ENCODE data around the gene WFS1. TPM values are rescaled to one million over a fixed set of nuclear protein-coding genes. Genes with fewer than 3 reads are reported as not detected.

Gene WFS1
- total and polyA plus RNA-seq, 2 of the 8 experiments (the other 6 are each of a cell fraction or from before 2014, with no cell fraction given): 29.1 to 43.1 TPM

DNA sequence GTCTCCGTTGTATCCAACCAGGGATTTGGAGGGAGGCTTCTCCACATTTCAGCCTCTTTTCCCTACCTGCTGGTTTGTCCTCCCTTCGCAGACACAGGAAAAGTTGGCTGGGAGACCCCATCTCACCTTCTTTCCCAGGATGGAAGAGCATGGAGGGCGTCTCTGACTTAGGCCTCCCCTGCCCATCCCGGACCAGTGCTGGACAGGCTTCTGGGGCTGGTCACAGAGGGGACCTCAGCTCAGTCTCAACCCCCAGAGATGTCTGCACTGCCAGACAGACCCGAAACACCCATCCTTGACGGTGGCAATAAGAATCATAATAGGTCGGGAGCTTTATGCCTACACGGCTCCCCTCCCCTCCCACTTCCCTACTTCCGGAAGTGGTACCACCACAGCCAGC, 1.6 kb downstream of the WFS1 start:
- peaks cover 6% of the 10 kb centered on the region; the same call in 1 of the 2 replicates for H3K23me2 ChIP-seq (ENCODE audit: low read depth, low read length)
- no peak for TF ChIP-seq SIN3A (conservative IDR thresholded peaks at IDR 0.05 in 1 of 2, IDR thresholded peaks at IDR 0.05 in 1 of 2; ENCODE audit: low read depth in 1 of 2, low read length in 2 of 2)
- no peak for TF ChIP-seq EZH2 (IDR thresholded peaks at IDR 0.05; ENCODE audit: low read depth, low read length, severe bottlenecking)
- no peak for TF ChIP-seq EGR1 (IDR thresholded peaks at IDR 0.05; ENCODE audit: borderline replicate concordance, low read depth, low read length)
- no peak for TF ChIP-seq SRF (IDR thresholded peaks at IDR 0.05; ENCODE audit: low read depth, low read length)
- no peak for TF ChIP-seq BACH1 (IDR thresholded peaks at IDR 0.05; ENCODE audit: low read length)
- no peak for TF ChIP-seq ZNF274 (IDR thresholded peaks at IDR 0.05; ENCODE audit: borderline replicate concordance, extremely low read depth, low read length)
- no peak for TF ChIP-seq MAFK (IDR thresholded peaks at IDR 0.05; ENCODE audit: low read depth, low read length)
- TF ChIP-seq EP300 (IDR thresholded peaks at IDR 0.05; ENCODE audit: borderline replicate concordance in 1 of 2, low read depth in 2 of 2, low read length in 2 of 2): no peak
- TF ChIP-seq NRF1 (IDR thresholded peaks at IDR 0.05; ENCODE audit: low read depth, low read length): no peak
- no peak for TF ChIP-seq HDAC2 (IDR thresholded peaks at IDR 0.05; ENCODE audit: borderline replicate concordance in 1 of 2, low read depth in 2 of 2, low read length in 2 of 2)
- no peak for TF ChIP-seq SP1 (IDR thresholded peaks at IDR 0.05; ENCODE audit: low read depth, low read length)
- TF ChIP-seq TEAD4 (IDR thresholded peaks at IDR 0.05; ENCODE audit: low read depth, low read length): no peak
- TF ChIP-seq POLR2AphosphoS5 (IDR thresholded peaks at IDR 0.05; ENCODE audit: low read depth, low read length): no peak
- TF ChIP-seq CBX8 (IDR thresholded peaks at IDR 0.05; ENCODE audit: borderline replicate concordance, low read depth, low read length): no peak

More for the DNA sequence above, 1.6 kb downstream of the WFS1 start:
- H2BK12ac ChIP-seq (ENCODE audit: low read depth, low read length): no peak overlapping the region
- no peak overlapping the region for H3K23ac ChIP-seq (ENCODE audit: insufficient read length)
- H3K27ac ChIP-seq (ENCODE audit: low read depth, low read length): no peak overlapping the region
- peaks cover 0 to 4% (median 0%) of the 10 kb centered on the region in 4 experiments; a peak in 1 of 7 replicates for H3K27me3 ChIP-seq (replicated peaks in 1 of 4; ENCODE audit: control insufficient read depth in 3 of 4, extremely low read depth in 1 of 4, insufficient read depth in 3 of 4, low read length in 3 of 4)
- no peak overlapping the region for H2BK20ac ChIP-seq (ENCODE audit: low read length)
- no peaks in the 10 kb centered on the region for H3K9me3 ChIP-seq (ENCODE audit: insufficient read depth in 2 of 2, low read depth in 1 of 2, low read length in 1 of 2)
- no peak overlapping the region for H2BK5ac ChIP-seq (ENCODE audit: low read depth, low read length)
- no peaks in the 10 kb centered on the region for H3K36me3 ChIP-seq (ENCODE audit: control insufficient read depth in 2 of 4, insufficient read depth in 4 of 4, low read length in 3 of 4)
- H4K5ac ChIP-seq (ENCODE audit: insufficient read length, low read depth, low read length): no peak overlapping the region
- 85% methylated on average over 9 of the region's 9 CpGs; no CpG with 5 or more reads in 1 of the 2 experiments for WGBS, 2 experiments (ENCODE audit: extremely low coverage in 1 of 2, insufficient coverage in 1 of 2, insufficient read length in 1 of 2, insufficient replicate concordance in 2 of 2, low coverage in 1 of 2, low lambda C conversion rate in 2 of 2, missing lambda C conversion rate in 1 of 2)
- no peak overlapping the region for H3K4ac ChIP-seq (replicated peaks; ENCODE audit: insufficient read length, low read depth, low read length)
- no peak overlapping the region for H2AK5ac ChIP-seq (ENCODE audit: low read depth, low read length)
- DNase-seq (ENCODE audit: low read depth in 1 of 2, low spot score in 2 of 2) (no peak), FAIRE-seq (no peak)
- H3K79me2 ChIP-seq (ENCODE audit: control insufficient read depth in 1 of 2, insufficient read depth in 2 of 2, low read length in 2 of 2): peaks cover 0 to 6% of the 10 kb centered on the region in 2 experiments; a peak in 1 of 4 replicates
- H4K20me1 ChIP-seq (replicated peaks in 1 of 2; ENCODE audit: control insufficient read depth in 1 of 2, insufficient read depth in 2 of 2, low read length in 2 of 2): peaks cover 4 to 14% of the 10 kb centered on the region in 2 experiments
- no peak overlapping the region for H3K18ac ChIP-seq (ENCODE audit: extremely low read depth, low read length)
- no peak overlapping the region; a peak in 1 of 7 replicates for H3K9ac ChIP-seq (replicated peaks in 1 of 4; ENCODE audit: extremely low read depth in 1 of 4, low read depth in 3 of 4, low read length in 3 of 4)
- peak overlapping the region in 1 of 2 experiments; percentile 93; a peak in 1 of 4 replicates for H3K4me2 ChIP-seq (ENCODE audit: insufficient read depth in 1 of 2, low read depth in 2 of 2, low read length in 2 of 2)
- no peak overlapping the region for H3K56ac ChIP-seq (replicated peaks; ENCODE audit: insufficient read length, low read depth, low read length)
- H2AFZ ChIP-seq (ENCODE audit: low read length): no peak overlapping the region
- ChIA-PET POLR2A (ENCODE audit: partially characterized antibody) (interaction anchor here (0.8 to 1.4 kb wide), 2 partner anchors 14 to 56 kb away, joined by 3 to 4 read pairs; no protein-coding TSS in a partner anchor), CTCF (ENCODE audit: partially characterized antibody) (interaction anchor here (0.6 to 37.7 kb wide), 8 partner anchors 9 to 199 kb away, joined by 3 to 908 read pairs (median 4); no protein-coding TSS in a partner anchor)
- peaks cover 4 to 22% (median 11%) of the 10 kb centered on the region in 4 experiments for H3K4me1 ChIP-seq (replicated peaks in 1 of 4; ENCODE audit: control insufficient read depth in 3 of 4, insufficient read depth in 4 of 4, low read length in 3 of 4)
- H4K91ac ChIP-seq (replicated peaks; ENCODE audit: insufficient read length, low read length): no peak overlapping the region
- no peak overlapping the region for H3K14ac ChIP-seq (ENCODE audit: insufficient read length)
- H4K8ac ChIP-seq (ENCODE audit: extremely low read depth, insufficient read depth, low read length): no peak overlapping the region
- H3K4me3 ChIP-seq (ENCODE audit: extremely low read depth in 1 of 4, insufficient read depth in 2 of 4, low read depth in 3 of 4, low read length in 4 of 4): no peak overlapping the region
- no peak overlapping the region for H2BK120ac ChIP-seq (replicated peaks; ENCODE audit: low read depth, low read length)
- H2BK15ac ChIP-seq (ENCODE audit: low read length): no peak overlapping the region
- 0 out of 2 replicates have a peak, but pooled peaks cover 2% of the 10 kb centered on the region for H3K79me1 ChIP-seq (ENCODE audit: low read depth, low read length)
